HEK293 (cell line): ENCODE results near the gene TBC1D20.

Source experiments
- CTCF ChIA-PET: fragments of 350-600 bp; formaldehyde crosslinking; extraction: SDS; loops from one replicate; lab custom pipeline; 2021; ENCODE audit warnings: antibody characterized with exemption; lab: Yijun Ruan, JAX
- POLR2A ChIA-PET: fragments of 300-600 bp; formaldehyde crosslinking; extraction: SDS; loops from one replicate; lab custom pipeline; 2020; ENCODE audit warnings: antibody characterized with exemption, inconsistent platforms; lab: Yijun Ruan, JAX
- H3K27ac ChIP-seq: fragments of 200-500 bp; sonication (Bioruptor generic); 2 replicates; pipeline ENCODE4 v1.5.1; 2014; ENCODE audit warnings: low read depth, low read length, control low read depth, inconsistent platforms; ENCODE audit errors: extremely low read depth
- H3K36me3 ChIP-seq, 2 experiments: fragments of 200-500 bp in 1 of 2; sonication (Bioruptor generic) in 1 of 2; 1 replicate in 1 of 2; 2 replicates in 1 of 2; pipeline ENCODE4 v1.5.1; 2014 to 2017; ENCODE audit warnings: inconsistent platforms in 2 of 2, low read length in 2 of 2; ENCODE audit not compliant: control insufficient read depth in 2 of 2, insufficient read depth in 1 of 2
- H3K4me1 ChIP-seq: fragments of 200-500 bp; sonication (Bioruptor generic); 2 replicates; pipeline ENCODE4 v1.5.1; 2014; ENCODE audit warnings: mild to moderate bottlenecking, low read length, inconsistent platforms; ENCODE audit not compliant: control insufficient read depth, insufficient read depth
- H3K4me3 ChIP-seq: 2 replicates; pipeline ENCODE4 v1.5.1; 2011; ENCODE audit warnings: low read depth, mild to moderate bottlenecking, control low read depth, low read length, moderate library complexity
- H3K9me3 ChIP-seq: fragments of 200-500 bp; sonication (Bioruptor generic); 2 replicates; pipeline ENCODE4 v1.5.1; 2014; ENCODE audit warnings: low read depth, low read length, inconsistent platforms; ENCODE audit not compliant: control insufficient read depth, insufficient read depth
- EGR2 ChIP-seq: fragments of 450-650 bp; formaldehyde crosslinking; IDR thresholded peaks from 2 replicates; pipeline ENCODE4 v1.5.1; 2016; ENCODE audit warnings: low read depth, missing biosample characterization, missing genetic modification characterization
- GLIS1 ChIP-seq: fragments of 450-650 bp; formaldehyde crosslinking; IDR thresholded peaks from 2 replicates; pipeline ENCODE4 v1.5.1; 2016; ENCODE audit warnings: missing biosample characterization, missing genetic modification characterization
- KLF1 ChIP-seq: fragments of 450-650 bp; formaldehyde crosslinking; IDR thresholded peaks from 2 replicates; pipeline ENCODE4 v1.5.1; 2016; ENCODE audit warnings: missing biosample characterization, missing genetic modification characterization
- KLF17 ChIP-seq: fragments of 450-650 bp; formaldehyde crosslinking; IDR thresholded peaks from 2 replicates; pipeline ENCODE4 v1.5.1; 2016; ENCODE audit warnings: missing biosample characterization, missing genetic modification characterization
- OSR2 ChIP-seq: fragments of 450-650 bp; formaldehyde crosslinking; IDR thresholded peaks from 2 replicates; pipeline ENCODE4 v1.5.1; 2016; ENCODE audit warnings: missing biosample characterization, missing genetic modification characterization
- PRDM1 ChIP-seq: fragments of 450-650 bp; formaldehyde crosslinking; IDR thresholded peaks from 2 replicates; pipeline ENCODE4; 2016; ENCODE audit warnings: missing biosample characterization, missing genetic modification characterization
- SETDB1 ChIP-seq: IDR thresholded peaks from one replicate; pipeline ENCODE4 v1.6.1; 2017; ENCODE audit warnings: mild to moderate bottlenecking, low read length, moderate library complexity, mixed read lengths; ENCODE audit not compliant: insufficient read length
- ZBTB17 ChIP-seq: fragments of 450-650 bp; formaldehyde crosslinking; IDR thresholded peaks from 2 replicates; pipeline ENCODE4 v1.5.1; 2016; ENCODE audit warnings: missing biosample characterization, missing genetic modification characterization
- ZFHX2 ChIP-seq: fragments of 450-650 bp; formaldehyde crosslinking; conservative IDR thresholded peaks from 2 replicates; pipeline ENCODE4 v1.5.1; 2016; ENCODE audit warnings: missing biosample characterization, missing genetic modification characterization
- ZFP69B ChIP-seq: fragments of 450-650 bp; formaldehyde crosslinking; IDR thresholded peaks from 2 replicates; pipeline ENCODE4 v1.5.1; 2016; ENCODE audit warnings: missing biosample characterization, missing genetic modification characterization
- ZNF114 ChIP-seq: fragments of 450-650 bp; formaldehyde crosslinking; IDR thresholded peaks from 2 replicates; pipeline ENCODE4 v1.5.0; 2017; ENCODE audit warnings: missing biosample characterization, missing genetic modification characterization
- ZNF133 ChIP-seq: fragments of 450-650 bp; formaldehyde crosslinking; IDR thresholded peaks from 2 replicates; pipeline ENCODE4 v1.5.1; 2016; ENCODE audit warnings: missing biosample characterization, missing genetic modification characterization
- ZNF148 ChIP-seq: fragments of 450-650 bp; formaldehyde crosslinking; IDR thresholded peaks from 2 replicates; pipeline ENCODE4 v1.5.0; 2017; ENCODE audit warnings: missing biosample characterization, missing genetic modification characterization, borderline replicate concordance
- ZNF2 ChIP-seq: fragments of 450-650 bp; formaldehyde crosslinking; IDR thresholded peaks from 2 replicates; pipeline ENCODE4 v1.5.1; 2016; ENCODE audit warnings: missing biosample characterization, missing genetic modification characterization
- ZNF350 ChIP-seq: fragments of 450-650 bp; formaldehyde crosslinking; IDR thresholded peaks from 2 replicates; pipeline ENCODE4 v1.5.0; 2017; ENCODE audit warnings: missing biosample characterization, mild to moderate bottlenecking, missing genetic modification characterization
- ZNF362 ChIP-seq: fragments of 450-650 bp; formaldehyde crosslinking; IDR thresholded peaks from 2 replicates; pipeline ENCODE4 v1.5.1; 2016; ENCODE audit warnings: missing biosample characterization, missing genetic modification characterization
- ZNF488 ChIP-seq: fragments of 450-650 bp; formaldehyde crosslinking; IDR thresholded peaks from 2 replicates; pipeline ENCODE4 v1.5.1; 2016; ENCODE audit warnings: missing biosample characterization, missing genetic modification characterization
- ZNF664 ChIP-seq: fragments of 450-650 bp; formaldehyde crosslinking; IDR thresholded peaks from 2 replicates; pipeline ENCODE4 v1.5.1; 2016; ENCODE audit warnings: missing biosample characterization, missing genetic modification characterization
- ZNF707 ChIP-seq: fragments of 450-650 bp; formaldehyde crosslinking; IDR thresholded peaks from 2 replicates; pipeline ENCODE4 v1.5.1; 2016; ENCODE audit warnings: missing biosample characterization, missing genetic modification characterization
- ZNF791 ChIP-seq: fragments of 450-650 bp; formaldehyde crosslinking; IDR thresholded peaks from 2 replicates; pipeline ENCODE4 v1.5.1; 2016; ENCODE audit warnings: missing biosample characterization, missing genetic modification characterization
- ZSCAN4 ChIP-seq: fragments of 450-650 bp; formaldehyde crosslinking; IDR thresholded peaks from 2 replicates; pipeline ENCODE4 v1.5.1; 2017; ENCODE audit warnings: missing biosample characterization, missing genetic modification characterization
- TF ChIP-seq, protein P1 (sequence below): fragments of 450-650 bp; formaldehyde crosslinking; IDR thresholded peaks from 2 replicates; pipeline ENCODE4 v1.5.1; 2017; ENCODE audit warnings: missing biosample characterization, missing genetic modification characterization

TBC1D20 gene

GRCh38 chr20:483815-484644 lies 21.7 kb upstream of the TBC1D20 start:
- H3K27ac ChIP-seq, result no peak overlapping the region
- no peak for TF ChIP-seq ZNF791 (tag by site-specific recombination)
- TF ChIP-seq ZFP69B (tag by site-specific recombination), result no peak
- no peak for TF ChIP-seq KLF17 (tag by site-specific recombination)
- no peak for TF ChIP-seq ZNF133 (tag by site-specific recombination)
- TF ChIP-seq ZNF664 (tag by site-specific recombination), result no peak
- TF ChIP-seq, protein P1, sequence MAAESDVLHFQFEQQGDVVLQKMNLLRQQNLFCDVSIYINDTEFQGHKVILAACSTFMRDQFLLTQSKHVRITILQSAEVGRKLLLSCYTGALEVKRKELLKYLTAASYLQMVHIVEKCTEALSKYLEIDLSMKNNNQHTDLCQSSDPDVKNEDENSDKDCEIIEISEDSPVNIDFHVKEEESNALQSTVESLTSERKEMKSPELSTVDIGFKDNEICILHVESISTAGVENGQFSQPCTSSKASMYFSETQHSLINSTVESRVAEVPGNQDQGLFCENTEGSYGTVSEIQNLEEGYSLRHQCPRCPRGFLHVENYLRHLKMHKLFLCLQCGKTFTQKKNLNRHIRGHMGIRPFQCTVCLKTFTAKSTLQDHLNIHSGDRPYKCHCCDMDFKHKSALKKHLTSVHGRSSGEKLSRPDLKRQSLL, result no peak
- no peak for TF ChIP-seq ZNF707 (tag by site-specific recombination)
- TF ChIP-seq OSR2 (tag by site-specific recombination), result no peak
- no peak for TF ChIP-seq ZNF114
- TF ChIP-seq PRDM1 (tag by site-specific recombination), result no peak
- H3K36me3 ChIP-seq, result peaks cover 48 to 88% of the 10 kb centered on the region in 2 experiments
- ChIA-PET POLR2A (no interaction called here), CTCF (interaction anchor here (1.1 kb wide), 1 partner anchor 7 kb away, joined by 3 read pairs; no protein-coding TSS in a partner anchor)
- no peaks in the 10 kb centered on the region for H3K9me3 ChIP-seq
- no peak overlapping the region for H3K4me3 ChIP-seq
- no peaks in the 10 kb centered on the region for H3K4me1 ChIP-seq

DNA sequence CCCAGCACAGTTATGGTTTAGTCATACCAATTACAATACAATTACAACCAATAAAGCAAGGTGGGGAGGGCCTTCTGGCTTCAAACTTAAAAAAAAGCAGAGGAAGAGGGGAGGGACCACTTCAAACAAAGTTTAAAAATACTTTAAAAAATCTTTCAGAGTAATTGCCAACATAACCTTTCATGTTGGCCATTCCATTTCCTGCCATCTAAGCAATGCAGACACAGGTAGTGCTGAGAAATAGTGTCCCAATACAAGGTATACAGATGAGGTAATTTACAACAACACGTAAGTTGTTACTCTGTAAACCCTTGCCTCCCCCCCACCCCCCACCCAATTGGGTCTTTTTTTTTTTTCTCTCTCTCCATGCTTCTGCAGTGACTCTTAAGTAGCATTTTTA lies 18.8 kb upstream of the TBC1D20 start:
- ChIA-PET POLR2A (no interaction called here), CTCF (interaction anchor here (0.6 to 2.0 kb wide), 5 partner anchors 9 to 258 kb away, joined by 3 to 16 read pairs (median 6); no protein-coding TSS in a partner anchor)
- H3K9me3 ChIP-seq, result no peaks in the 10 kb centered on the region
- H3K36me3 ChIP-seq, result peaks cover 47 to 80% of the 10 kb centered on the region in 2 experiments
- H3K4me3 ChIP-seq, result no peak overlapping the region
- H3K4me1 ChIP-seq, result no peaks in the 10 kb centered on the region
- H3K27ac ChIP-seq, result no peak overlapping the region
- TF ChIP-seq KLF1 (tag by site-specific recombination) (no peak), SETDB1 (no peak), ZNF350 (tag by site-specific recombination) (no peak), ZNF664 (tag by site-specific recombination) (no peak), ZNF488 (tag by site-specific recombination) (no peak), ZNF362 (tag by site-specific recombination) (no peak)

DNA sequence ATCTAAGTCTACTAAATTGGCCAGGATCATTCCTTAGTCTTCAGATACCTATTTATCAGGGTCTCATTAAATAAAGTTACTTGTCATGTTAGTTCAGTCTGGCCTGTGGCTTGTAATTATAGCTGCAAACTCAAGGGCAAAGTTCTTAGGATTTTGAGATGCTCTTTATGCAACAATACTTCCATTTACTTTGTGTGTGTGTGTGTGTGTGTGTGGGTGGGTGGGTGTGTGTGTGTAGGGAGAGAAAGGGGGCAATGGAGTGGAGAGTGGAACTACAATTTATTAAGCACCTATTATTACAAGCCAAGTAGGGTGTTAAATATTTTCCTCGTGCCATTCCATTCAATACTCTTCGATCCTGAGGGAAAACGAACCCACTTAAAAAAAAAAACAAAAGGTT lies 17.7 kb upstream of the TBC1D20 start:
- H3K9me3 ChIP-seq, result no peaks in the 10 kb centered on the region
- POLR2A ChIA-PET, result interaction anchor here (1.4 kb wide), 1 partner anchor 125 kb away, joined by 3 read pairs; no protein-coding TSS in a partner anchor
- peaks cover 36 to 76% of the 10 kb centered on the region in 2 experiments for H3K36me3 ChIP-seq
- H3K4me3 ChIP-seq, result no peak overlapping the region
- CTCF ChIA-PET, result interaction anchor here (0.5 to 4.9 kb wide), 10 partner anchors 9 to 259 kb away, joined by 3 to 54 read pairs (median 4); no protein-coding TSS in a partner anchor
- no peaks in the 10 kb centered on the region for H3K4me1 ChIP-seq
- TF ChIP-seq ZNF148 (tag by site-specific recombination) (no peak), GLIS1 (tag by site-specific recombination) (no peak), ZNF2 (tag by site-specific recombination) (no peak), ZBTB17 (tag by site-specific recombination) (no peak), EGR2 (tag by site-specific recombination) (peak; percentile 80), ZFHX2 (peak; percentile 89), ZSCAN4 (tag by site-specific recombination) (0 out of 2 replicates have a peak, but pooled peaks have one; percentile 41)
- H3K27ac ChIP-seq, result no peak overlapping the region
